ENCODE measurements around the gene MUSTN1.

Gene MUSTN1

DNA sequence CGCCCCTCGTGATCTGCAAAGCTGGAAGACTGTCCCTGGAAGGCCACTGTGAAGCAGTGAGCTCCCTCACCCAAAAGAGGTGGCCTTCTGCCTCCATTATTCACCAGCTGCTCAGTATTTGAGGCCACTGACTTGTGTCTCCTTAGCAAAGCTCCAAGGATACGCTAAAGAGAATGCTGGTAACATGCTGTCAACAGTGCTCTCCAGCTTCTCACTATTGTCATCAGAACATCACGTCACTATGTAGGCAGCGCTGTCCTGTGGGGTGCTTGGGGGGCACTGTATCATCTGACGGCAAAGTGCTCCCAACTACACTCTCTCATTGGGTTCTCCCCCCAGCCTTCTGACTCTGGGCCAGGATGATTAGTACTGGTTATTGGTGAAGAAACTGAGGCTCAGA lies 18.6 kb downstream of the MUSTN1 start:
- no peak overlapping the region for H3K4me3 ChIP-seq (ENCODE audit: control insufficient read depth, low read depth, low read length)
- TF ChIP-seq CTCF (conservative IDR thresholded peaks at IDR 0.05; ENCODE audit: control insufficient read depth, insufficient read depth, low read depth, low read length): no peak
- no peak for DNase-seq (ENCODE audit: low read depth)

- H3K4me3 ChIP-seq (ENCODE audit: control insufficient read depth, low read depth, low read length): no peak overlapping the region
- TF ChIP-seq CTCF (conservative IDR thresholded peaks at IDR 0.05; ENCODE audit: control insufficient read depth, insufficient read depth, low read depth, low read length): no peak
- no peak for DNase-seq (ENCODE audit: low read depth)
These were observed 21.0 kb downstream of the MUSTN1 start for GRCh38 chr3:52813810-52814209.

DNA sequence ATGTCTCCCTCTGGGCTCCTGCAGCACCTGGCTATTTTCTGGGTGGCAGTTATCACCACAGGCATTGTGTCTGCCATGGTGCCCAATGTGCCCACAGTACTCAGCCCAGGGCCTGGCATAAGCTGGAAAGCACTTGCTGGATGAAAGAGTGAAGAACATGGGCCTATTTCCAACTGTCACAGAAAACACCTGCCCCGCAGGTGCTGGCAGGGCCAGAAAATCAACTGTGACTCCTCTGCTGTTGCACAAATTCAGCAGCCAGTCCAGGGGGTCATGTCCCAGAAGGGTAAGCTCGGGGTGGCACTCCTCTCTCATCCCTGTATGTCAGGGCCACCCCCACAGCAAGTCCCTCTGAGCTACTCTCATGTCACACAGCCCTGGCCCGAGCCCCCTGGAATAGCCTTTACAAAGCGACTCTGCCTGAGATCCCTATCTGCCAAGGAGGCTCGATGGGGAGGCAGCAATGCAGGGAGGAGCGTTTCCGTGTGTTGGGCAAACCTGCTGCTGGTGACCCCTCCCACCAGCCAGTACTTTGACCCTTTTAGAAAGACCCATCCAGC lies 23.3 kb downstream of the MUSTN1 start:
- no peak for DNase-seq (ENCODE audit: low read depth)
- no peak for TF ChIP-seq CTCF (conservative IDR thresholded peaks at IDR 0.05; ENCODE audit: control insufficient read depth, insufficient read depth, low read depth, low read length)
- no peak overlapping the region for H3K4me3 ChIP-seq (ENCODE audit: control insufficient read depth, low read depth, low read length)

DNA sequence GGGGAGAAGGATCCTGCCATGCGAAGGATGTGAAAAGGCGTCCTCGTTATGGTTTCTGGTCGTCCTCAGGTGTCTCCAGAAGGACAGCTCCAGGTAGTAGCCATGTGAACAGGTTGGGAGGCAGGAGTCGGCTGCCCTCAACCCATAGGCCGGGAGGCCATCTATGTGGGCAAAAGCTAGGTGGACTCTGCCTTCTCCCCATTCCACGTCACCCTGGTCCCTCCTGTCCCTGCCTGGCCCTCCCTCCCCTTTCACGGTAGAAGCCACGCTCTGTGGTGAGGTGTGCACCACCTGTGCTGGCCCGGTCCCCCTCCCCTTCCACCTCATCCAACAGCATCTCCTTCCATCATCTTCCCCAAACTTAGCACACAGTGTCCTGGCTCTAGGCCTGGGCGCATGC lies 23.9 kb downstream of the MUSTN1 start:
- no peak for DNase-seq (ENCODE audit: low read depth)
- H3K4me3 ChIP-seq (ENCODE audit: control insufficient read depth, low read depth, low read length): no peak overlapping the region
- TF ChIP-seq CTCF (conservative IDR thresholded peaks at IDR 0.05; ENCODE audit: control insufficient read depth, insufficient read depth, low read depth, low read length): no peak

GRCh38 chr3:52809662-52810377 lies 25.0 kb downstream of the MUSTN1 start:
- no peak for DNase-seq (ENCODE audit: low read depth)
- H3K4me3 ChIP-seq (ENCODE audit: control insufficient read depth, low read depth, low read length): no peak overlapping the region
- no peak for TF ChIP-seq CTCF (conservative IDR thresholded peaks at IDR 0.05; ENCODE audit: control insufficient read depth, insufficient read depth, low read depth, low read length)

DNA sequence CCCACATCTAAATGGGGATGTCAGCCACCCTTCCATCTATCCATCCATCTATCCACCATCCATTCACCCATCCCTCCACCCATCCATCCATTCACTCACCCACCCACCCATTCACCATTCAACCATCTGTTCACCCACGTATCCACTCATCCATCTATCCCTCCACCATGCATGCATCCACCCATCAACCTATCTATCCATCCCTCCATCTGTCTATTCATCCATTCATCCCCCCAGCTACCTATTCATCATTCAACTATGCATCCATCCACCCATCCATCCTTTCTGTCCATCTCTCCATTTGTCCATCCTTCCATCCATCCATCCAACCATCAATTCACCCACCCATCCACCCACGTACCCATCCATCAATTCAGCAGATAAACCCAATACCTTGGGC lies 25.7 kb downstream of the MUSTN1 start:
- no peak overlapping the region for H3K4me3 ChIP-seq (ENCODE audit: control insufficient read depth, low read depth, low read length)
- no peak for DNase-seq (ENCODE audit: low read depth)
- TF ChIP-seq CTCF (conservative IDR thresholded peaks at IDR 0.05; ENCODE audit: control insufficient read depth, insufficient read depth, low read depth, low read length): no peak

All from fibroblast of mammary gland (primary cell).